Small intestine (tissue), 7 donors: Measurements from ENCODE around the gene PGRMC1. TPM values are rescaled to one million over a fixed set of nuclear protein-coding genes. Genes with fewer than 3 reads are reported as not detected.
"Not testable (repeated sequence)": the region's sequence is repeated elsewhere in the genome, so short reads cannot be mapped to it uniquely, and the experiment has no call there.

ENCODE experiments used
- DNase-seq, 2 donors: peaks; one replicate each; pipeline versions ENCODE4 v3.0.0 to v3.0.0-alpha.2; 2013
- FAIRE-seq: peaks from 2 replicates; lab custom pipeline; 2012; peaks lifted over from hg19 to GRCh38; lab: Jason Lieb, UNC
- H3K27ac ChIP-seq, 3 donors: one replicate each; pipeline ENCODE4 v1.5.1; 2013; ENCODE audit warnings: low read length in 2 of 3, mild to moderate bottlenecking in 2 of 3, control low read depth in 1 of 3, inconsistent platforms in 1 of 3, low read depth in 1 of 3, moderate library complexity in 1 of 3
- H3K27me3 ChIP-seq, 3 donors: one replicate each; pipeline ENCODE4 v1.6.1; 2013; ENCODE audit warnings: low read length in 3 of 3, inconsistent platforms in 1 of 3; ENCODE audit not compliant: control insufficient read depth in 3 of 3, insufficient read depth in 3 of 3
- H3K36me3 ChIP-seq, 3 donors: one replicate each; pipeline ENCODE4 v1.6.1; 2013; ENCODE audit warnings: low read length in 3 of 3, inconsistent platforms in 1 of 3, low read depth in 1 of 3, mild to moderate bottlenecking in 1 of 3, moderate library complexity in 1 of 3; ENCODE audit not compliant: control insufficient read depth in 3 of 3, insufficient read depth in 2 of 3
- H3K4me1 ChIP-seq, 3 donors: one replicate each; pipeline ENCODE4 v1.6.1; 2013; ENCODE audit warnings: low read length in 2 of 3, inconsistent platforms in 1 of 3, low read depth in 1 of 3, mild to moderate bottlenecking in 1 of 3, moderate library complexity in 1 of 3; ENCODE audit not compliant: control insufficient read depth in 3 of 3, insufficient read depth in 2 of 3
- H3K4me3 ChIP-seq, 3 donors: one replicate each; pipeline ENCODE4 v1.5.1; 2013; ENCODE audit warnings: low read length in 3 of 3, control low read depth in 1 of 3, inconsistent platforms in 1 of 3, low read depth in 1 of 3, mild to moderate bottlenecking in 1 of 3, moderate library complexity in 1 of 3
- H3K9me3 ChIP-seq, 2 donors: one replicate each; pipeline ENCODE4 v1.6.1; 2013; ENCODE audit warnings: low read depth in 1 of 2, low read length in 1 of 2; ENCODE audit not compliant: control insufficient read depth in 2 of 2, insufficient read depth in 1 of 2
- WGBS, 3 donors: extraction: QIAGEN DNeasy Blood & Tissue Kit; methylation state at CpG; one replicate each; pipeline ENCODE4 v1.1.7; 2013; 5-methylcytosine and 5-hydroxymethylcytosine counted together
- polyA plus RNA-seq, 4 donors: library from polyadenylated mRNA; stranded (reverse) in 3 of 4; unstranded in 1 of 4; fragments of 200-250 nt in 3 of 4; fragments of 120-200 nt in 1 of 4; gene quantifications; one replicate each; pipeline versions ENCODE4 v1.2.1 to v1.2.3, GENCODE V29; 2013
- donor health status: healthy with polysubstance abuse.
- donor health status: control.
- donor health status: control.
- donor health status: Bipolar disorder and iron deficiency.
- donor health status: healthy.

Gene PGRMC1
- polyA plus RNA-seq, 4 donors: 97.0 to 295 (median 109) TPM

GRCh38 chrX:119266364-119266995, 30.4 kb downstream of the PGRMC1 start:
- Histone ChIP-seq H3K27ac (no peak overlapping the region), H3K27me3 (no peaks in the 10 kb centered on the region), H3K36me3 (no peaks in the 10 kb centered on the region), H3K4me1 (no peaks in the 10 kb centered on the region), H3K4me3 (no peak overlapping the region), H3K9me3 (no peaks in the 10 kb centered on the region)
- DNase-seq: peak; percentile 17 to 21
- FAIRE-seq: no peak
- WGBS, 3 donors: 12 to 21% (median 13%) methylated on average over 5 of the region's 5 CpGs

- not testable (repeated sequence) for H3K27me3 ChIP-seq, DNase-seq, H3K9me3 ChIP-seq, H3K4me1 ChIP-seq, FAIRE-seq, H3K36me3 ChIP-seq, H3K27ac ChIP-seq, H3K4me3 ChIP-seq
- 72 to 87% (median 74%) methylated on average over 3 of the region's 3 CpGs for WGBS, 3 donors
Observed at GRCh38 chrX:119267115-119267514, 31.0 kb downstream of the PGRMC1 start.

- Histone ChIP-seq H3K4me1 (no peaks in the 10 kb centered on the region), H3K36me3 (no peaks in the 10 kb centered on the region), H3K27ac (no peak overlapping the region), H3K9me3 (no peaks in the 10 kb centered on the region), H3K27me3 (peaks cover 0 to 21% (median 0%) of the 10 kb centered on the region in 3 donors), H3K4me3 (no peak overlapping the region)
- FAIRE-seq (no peak), DNase-seq (no peak)
- 42 to 71% (median 65%) methylated on average over 20 to 42 of the region's 42 CpGs for WGBS, 3 donors
Observed at GRCh38 chrX:119272882-119273419, 36.9 kb downstream of the PGRMC1 start.

- peak overlapping the region in 1 of 3 donors; percentile 7 for H3K4me3 ChIP-seq
- peaks cover 0 to 21% (median 0%) of the 10 kb centered on the region in 3 donors for H3K27me3 ChIP-seq
- no peak for FAIRE-seq
- no peaks in the 10 kb centered on the region for H3K36me3 ChIP-seq
- no peaks in the 10 kb centered on the region for H3K4me1 ChIP-seq
- 4 to 41% (median 9%) methylated on average over 26 to 61 of the region's 61 CpGs for WGBS, 3 donors
- no peaks in the 10 kb centered on the region for H3K9me3 ChIP-seq
- H3K27ac ChIP-seq: no peak overlapping the region
- peak; percentile 63 to 65 for DNase-seq
Observed at GRCh38 chrX:119273420-119274192, 37.5 kb downstream of the PGRMC1 start.

GRCh38 chrX:119282347-119282746, 46.3 kb downstream of the PGRMC1 start:
- not testable (repeated sequence) for H3K27ac ChIP-seq, H3K27me3 ChIP-seq, H3K9me3 ChIP-seq, H3K4me3 ChIP-seq, H3K4me1 ChIP-seq, FAIRE-seq, DNase-seq, H3K36me3 ChIP-seq
- WGBS, 3 donors: 79 to 93% (median 87%) methylated on average over 2 to 4 of the region's 4 CpGs

- WGBS, 3 donors: 43 to 67% (median 60%) methylated on average over 4 of the region's 4 CpGs
- Histone ChIP-seq H3K4me3 (no peak overlapping the region), H3K27me3 (peaks cover 0 to 2% (median 0%) of the 10 kb centered on the region in 3 donors), H3K36me3 (no peaks in the 10 kb centered on the region), H3K27ac (no peak overlapping the region), H3K4me1 (no peaks in the 10 kb centered on the region), H3K9me3 (no peaks in the 10 kb centered on the region)
- no peak for DNase-seq
- FAIRE-seq: no peak
Observed at GRCh38 chrX:119288890-119289393, 52.9 kb downstream of the PGRMC1 start.

- Histone ChIP-seq H3K9me3 (no peaks in the 10 kb centered on the region), H3K27ac (no peak overlapping the region), H3K4me3 (no peak overlapping the region), H3K27me3 (peaks cover 0 to 2% (median 0%) of the 10 kb centered on the region in 3 donors), H3K36me3 (no peaks in the 10 kb centered on the region), H3K4me1 (no peaks in the 10 kb centered on the region)
- DNase-seq (no peak), FAIRE-seq (no peak)
Observed at GRCh38 chrX:119290476-119290875, 54.4 kb downstream of the PGRMC1 start.

GRCh38 chrX:119291246-119291645, 55.2 kb downstream of the PGRMC1 start:
- H3K9me3 ChIP-seq, FAIRE-seq, H3K4me3 ChIP-seq, DNase-seq, H3K27ac ChIP-seq, H3K36me3 ChIP-seq, H3K4me1 ChIP-seq, H3K27me3 ChIP-seq: not testable (repeated sequence)
- WGBS, 3 donors: 57 to 75% (median 58%) methylated on average over 2 of the region's 2 CpGs
